SJSA1 (cell line): Measurements from ENCODE around the gene TBC1D10A. TPM values are rescaled to one million over a fixed set of nuclear protein-coding genes. Genes with fewer than 3 reads are reported as not detected.
A peak's percentile ranks its signal among the peaks of the same experiment; 100 is the strongest.
"Not testable (repeated sequence)": the region's sequence is repeated elsewhere in the genome, so short reads cannot be mapped to it uniquely, and the experiment has no call there.

Source experiments
- DNase-seq, 2 experiments: peaks; one replicate each; pipeline ENCODE4 v3.0.0-alpha.2; 2015 to 2020; ENCODE audit warnings: low spot score in 2 of 2, low read depth in 1 of 2
- H3K27ac ChIP-seq: fragments of 250-450 bp; sonication (Bioruptor Pico); 2 replicates; pipeline ENCODE4 v1.5.1; 2020; ENCODE audit warnings: mild to moderate bottlenecking, moderate library complexity
- H3K27me3 ChIP-seq: fragments of 250-450 bp; sonication (Bioruptor Pico); replicated peaks from 2 replicates; pipeline ENCODE4 v1.5.1; 2020; ENCODE audit warnings: mild to moderate bottlenecking, moderate library complexity
- H3K36me3 ChIP-seq: fragments of 250-450 bp; sonication (Bioruptor Pico); 2 replicates; pipeline ENCODE4 v1.5.1; 2020; ENCODE audit warnings: mild to moderate bottlenecking
- H3K4me1 ChIP-seq: fragments of 250-450 bp; sonication (Bioruptor Pico); replicated peaks from 2 replicates; pipeline ENCODE4 v1.6.1; 2021; ENCODE audit warnings: mild to moderate bottlenecking
- H3K4me3 ChIP-seq: fragments of 250-450 bp; sonication (Bioruptor Pico); 2 replicates; pipeline ENCODE4 v1.5.1; 2020; ENCODE audit warnings: mild to moderate bottlenecking
- H3K9me3 ChIP-seq: fragments of 250-450 bp; sonication (Bioruptor Pico); replicated peaks from 2 replicates; pipeline ENCODE4 v1.5.1; 2020; ENCODE audit warnings: mild to moderate bottlenecking
- total RNA-seq: library from RNA; depleted of rRNA; stranded (reverse); fragments of >200 nt; shearing (Covaris generic); gene quantifications from 2 replicates; pipeline ENCODE4 v1.2.3, GENCODE V29; 2014

Gene TBC1D10A
- total RNA-seq, 1 experiment from 2014 or later, result 17.4 TPM

GRCh38 chr22:30357650-30358215, 31.0 kb upstream of the TBC1D10A start:
- H3K4me1 ChIP-seq, result peaks cover 10% of the 10 kb centered on the region

GRCh38 chr22:30357236-30357570, 30.5 kb upstream of the TBC1D10A start:
- H3K36me3 ChIP-seq, result peaks cover 36% of the 10 kb centered on the region
- H3K4me3 ChIP-seq, result peak overlapping the region; percentile 98
- peaks cover 10% of the 10 kb centered on the region for H3K4me1 ChIP-seq
- no peaks in the 10 kb centered on the region for H3K27me3 ChIP-seq
- no peak for DNase-seq
- H3K9me3 ChIP-seq, result no peaks in the 10 kb centered on the region
- peak overlapping the region; percentile 91 for H3K27ac ChIP-seq

More at GRCh38 chr22:30357650-30358215, 31.0 kb upstream of the TBC1D10A start:
- no peaks in the 10 kb centered on the region; the same call in 1 of the 2 replicates for H3K9me3 ChIP-seq
- no peak overlapping the region for H3K4me3 ChIP-seq
- H3K27ac ChIP-seq, result no peak overlapping the region
- no peaks in the 10 kb centered on the region for H3K27me3 ChIP-seq
- DNase-seq, result no peak
- H3K36me3 ChIP-seq, result peaks cover 31% of the 10 kb centered on the region

- peak within 1 kb of the TSS; percentile 91 for H3K27ac ChIP-seq
- H3K27me3 ChIP-seq, result no peaks in the 10 kb centered on the region
- H3K9me3 ChIP-seq, result no peaks in the 10 kb centered on the region
- H3K4me1 ChIP-seq, result peaks cover 10% of the 10 kb centered on the region
- H3K4me3 ChIP-seq, result peak within 1 kb of the TSS; percentile 98
- peak; percentile 94 to 96 for DNase-seq
- peaks cover 38% of the 10 kb centered on the region for H3K36me3 ChIP-seq
Observed at GRCh38 chr22:30356449-30357235, 29.9 kb upstream of the TBC1D10A start, which contains the start of the genes CCDC157 and SF3A1. Gene CCDC157 (plus strand): TSS chr22:30357007. CDS start chr22:30366001, 8,994 bp downstream. Gene SF3A1 (minus strand): TSS chr22:30356894. CDS start chr22:30356792, 102 bp downstream.

GRCh38 chr22:30354644-30355043, 27.9 kb upstream of the TBC1D10A start:
- Histone ChIP-seq H3K9me3 (no peaks in the 10 kb centered on the region), H3K4me3 (no peak overlapping the region), H3K27me3 (no peaks in the 10 kb centered on the region), H3K36me3 (peaks cover 56% of the 10 kb centered on the region), H3K4me1 (peaks cover 10% of the 10 kb centered on the region), H3K27ac (no peak overlapping the region)
- no peak for DNase-seq

- peaks cover 81% of the 10 kb centered on the region for H3K36me3 ChIP-seq
- H3K4me1 ChIP-seq, result peaks cover 10% of the 10 kb centered on the region
- no peak overlapping the region for H3K27ac ChIP-seq
- H3K27me3 ChIP-seq, result no peaks in the 10 kb centered on the region
- H3K4me3 ChIP-seq, result no peak overlapping the region
- no peak for DNase-seq
- H3K9me3 ChIP-seq, result no peaks in the 10 kb centered on the region
Observed at GRCh38 chr22:30351226-30351625, 24.5 kb upstream of the TBC1D10A start.

- Histone ChIP-seq H3K27ac (no peak overlapping the region), H3K4me1 (no peaks in the 10 kb centered on the region), H3K9me3 (no peaks in the 10 kb centered on the region), H3K27me3 (no peaks in the 10 kb centered on the region), H3K36me3 (peaks cover 90% of the 10 kb centered on the region), H3K4me3 (no peak overlapping the region)
- DNase-seq, result no peak
Observed at GRCh38 chr22:30348809-30349208, 22.1 kb upstream of the TBC1D10A start.

GRCh38 chr22:30348404-30348803, 21.7 kb upstream of the TBC1D10A start:
- Histone ChIP-seq H3K4me3 (no peak overlapping the region), H3K4me1 (no peaks in the 10 kb centered on the region), H3K27ac (no peak overlapping the region), H3K9me3 (no peaks in the 10 kb centered on the region), H3K36me3 (peaks cover 91% of the 10 kb centered on the region), H3K27me3 (no peaks in the 10 kb centered on the region)
- DNase-seq, result no peak

GRCh38 chr22:30347255-30347892, 20.6 kb upstream of the TBC1D10A start:
- H3K36me3 ChIP-seq, result peaks cover 93% of the 10 kb centered on the region
- no peaks in the 10 kb centered on the region for H3K27me3 ChIP-seq
- H3K9me3 ChIP-seq, result no peaks in the 10 kb centered on the region
- H3K4me1 ChIP-seq, result no peaks in the 10 kb centered on the region
- no peak overlapping the region for H3K4me3 ChIP-seq
- DNase-seq, result no peak
- no peak overlapping the region for H3K27ac ChIP-seq

- H3K9me3 ChIP-seq, result no peaks in the 10 kb centered on the region
- no peaks in the 10 kb centered on the region for H3K4me1 ChIP-seq
- peaks cover 95% of the 10 kb centered on the region for H3K36me3 ChIP-seq
- no peak overlapping the region for H3K27ac ChIP-seq
- DNase-seq, result no peak
- no peak overlapping the region for H3K4me3 ChIP-seq
- H3K27me3 ChIP-seq, result no peaks in the 10 kb centered on the region
Observed at GRCh38 chr22:30344447-30345200, 17.9 kb upstream of the TBC1D10A start.

- peaks cover 97% of the 10 kb centered on the region for H3K36me3 ChIP-seq
Observed at GRCh38 chr22:30340911-30341685, 14.4 kb upstream of the TBC1D10A start.

GRCh38 chr22:30338802-30339201, 12.1 kb upstream of the TBC1D10A start:
- DNase-seq, result no peak
- Histone ChIP-seq H3K9me3 (no peaks in the 10 kb centered on the region), H3K36me3 (peaks cover 97% of the 10 kb centered on the region), H3K27me3 (no peaks in the 10 kb centered on the region), H3K27ac (no peak overlapping the region), H3K4me1 (no peaks in the 10 kb centered on the region), H3K4me3 (no peak overlapping the region)

More at GRCh38 chr22:30340911-30341685, 14.4 kb upstream of the TBC1D10A start:
- Histone ChIP-seq H3K27ac (no peak overlapping the region), H3K4me1 (no peaks in the 10 kb centered on the region), H3K27me3 (no peaks in the 10 kb centered on the region), H3K9me3 (no peaks in the 10 kb centered on the region), H3K4me3 (no peak overlapping the region)
- DNase-seq, result no peak

- peaks cover 97% of the 10 kb centered on the region for H3K36me3 ChIP-seq
- H3K9me3 ChIP-seq, H3K4me3 ChIP-seq, H3K27me3 ChIP-seq, H3K4me1 ChIP-seq, H3K27ac ChIP-seq, DNase-seq: not testable (repeated sequence)
Observed at GRCh38 chr22:30338341-30338740, 11.6 kb upstream of the TBC1D10A start.

- Histone ChIP-seq H3K27ac (no peak overlapping the region), H3K27me3 (no peaks in the 10 kb centered on the region), H3K36me3 (peaks cover 97% of the 10 kb centered on the region), H3K9me3 (no peaks in the 10 kb centered on the region), H3K4me3 (no peak overlapping the region), H3K4me1 (no peaks in the 10 kb centered on the region)
- no peak for DNase-seq
Observed at GRCh38 chr22:30337461-30337778, 10.7 kb upstream of the TBC1D10A start.
